Ovary (tissue), 3 donors: ENCODE data around the gene HSPA14.

ENCODE experiments used
- CTCF ChIP-seq, 3 donors: fragments of 450-650 bp in 2 of 3; fragments of 200-600 bp in 1 of 3; IDR thresholded peaks; one replicate each; pipeline versions ENCODE4 v1.5.1 to v1.8.0; 2016 to 2022; ENCODE audit warnings: antibody characterized with exemption in 3 of 3, mild to moderate bottlenecking in 1 of 3
- POLR2A ChIP-seq: fragments of 450-650 bp; IDR thresholded peaks from one replicate; pipeline ENCODE4 v1.6.1; 2017; ENCODE audit warnings: antibody characterized with exemption, mild to moderate bottlenecking, moderate library complexity
- donor health status: DM: no; HTN: no; CAD: no.

GRCh38 chr10:14859775-14860174, 21.7 kb downstream of the HSPA14 start:
- TF ChIP-seq CTCF (IDR thresholded peaks at IDR 0.05) (no peak), POLR2A (no peak)
